Measurements from ENCODE around the gene GLIS1. TPM values are rescaled to one million over a fixed set of nuclear protein-coding genes. Genes with fewer than 3 reads are reported as not detected.

The GLIS1 gene
- total and polyA plus RNA-seq, 2 experiments from 2014 or later: 0.77 to 0.95 TPM

GRCh38 chr1:53512807-53513755, 225.9 kb downstream of the GLIS1 start:
- no peaks in the 10 kb centered on the region for H3K27me3 ChIP-seq
- H3K4me3 ChIP-seq: no peak overlapping the region
- no peaks in the 10 kb centered on the region for H3K36me3 ChIP-seq
- TF ChIP-seq CTCF (IDR thresholded peaks at IDR 0.05; ENCODE audit: low read depth, low read length): no peak
- no peak for DNase-seq (ENCODE audit: low read depth in 1 of 2, low spot score in 1 of 2)
- H3K9me3 ChIP-seq (ENCODE audit: low read depth): no peaks in the 10 kb centered on the region
- peaks cover 39% of the 10 kb centered on the region for H3K4me1 ChIP-seq (ENCODE audit: low read depth)
- H3K27ac ChIP-seq: peak overlapping the region; percentile 70

GRCh38 chr1:53511933-53512806, 226.8 kb downstream of the GLIS1 start:
- H3K4me3 ChIP-seq: no peak overlapping the region
- no peaks in the 10 kb centered on the region for H3K36me3 ChIP-seq
- peak; percentile 63 to 92 for DNase-seq (ENCODE audit: low read depth in 1 of 2, low spot score in 1 of 2)
- peaks cover 39% of the 10 kb centered on the region for H3K4me1 ChIP-seq (ENCODE audit: low read depth)
- H3K27ac ChIP-seq: peak overlapping the region; percentile 70
- no peaks in the 10 kb centered on the region for H3K27me3 ChIP-seq
- H3K9me3 ChIP-seq (ENCODE audit: low read depth): no peaks in the 10 kb centered on the region
- no peak for TF ChIP-seq CTCF (IDR thresholded peaks at IDR 0.05; ENCODE audit: low read depth, low read length)

- no peaks in the 10 kb centered on the region for H3K27me3 ChIP-seq
- H3K4me1 ChIP-seq (ENCODE audit: low read depth): peaks cover 39% of the 10 kb centered on the region
- H3K36me3 ChIP-seq: no peaks in the 10 kb centered on the region
- H3K9me3 ChIP-seq (ENCODE audit: low read depth): no peaks in the 10 kb centered on the region
- TF ChIP-seq CTCF (IDR thresholded peaks at IDR 0.05; ENCODE audit: low read depth, low read length): no peak
- H3K27ac ChIP-seq: peak overlapping the region; percentile 70
- no peak overlapping the region for H3K4me3 ChIP-seq
- no peak for DNase-seq (ENCODE audit: low read depth in 1 of 2, low spot score in 1 of 2)
Measured at GRCh38 chr1:53511323-53511932, 227.5 kb downstream of the GLIS1 start.

GRCh38 chr1:53510215-53510614, 228.7 kb downstream of the GLIS1 start:
- Histone ChIP-seq H3K4me3 (no peak overlapping the region), H3K27me3 (no peaks in the 10 kb centered on the region), H3K4me1 (ENCODE audit: low read depth) (peaks cover 39% of the 10 kb centered on the region), H3K36me3 (no peaks in the 10 kb centered on the region), H3K27ac (no peak overlapping the region), H3K9me3 (ENCODE audit: low read depth) (no peaks in the 10 kb centered on the region)
- TF ChIP-seq CTCF (IDR thresholded peaks at IDR 0.05; ENCODE audit: low read depth, low read length): no peak
- DNase-seq (ENCODE audit: low read depth in 1 of 2, low spot score in 1 of 2): no peak

GRCh38 chr1:53509775-53510174, 229.2 kb downstream of the GLIS1 start:
- no peak overlapping the region for H3K27ac ChIP-seq
- no peak for TF ChIP-seq CTCF (IDR thresholded peaks at IDR 0.05; ENCODE audit: low read depth, low read length)
- no peaks in the 10 kb centered on the region for H3K36me3 ChIP-seq
- no peak for DNase-seq (ENCODE audit: low read depth in 1 of 2, low spot score in 1 of 2)
- no peaks in the 10 kb centered on the region for H3K9me3 ChIP-seq (ENCODE audit: low read depth)
- H3K4me1 ChIP-seq (ENCODE audit: low read depth): peaks cover 39% of the 10 kb centered on the region
- H3K27me3 ChIP-seq: no peaks in the 10 kb centered on the region
- no peak overlapping the region for H3K4me3 ChIP-seq

Measured in cardiac muscle cell (in vitro differentiated cells and primary cell).